Transverse colon (tissue), 4 donors: ENCODE measurements around the gene NIPSNAP3A. TPM values are rescaled to one million over a fixed set of nuclear protein-coding genes. Genes with fewer than 3 reads are reported as not detected.

Experiments
- DNase-seq: peaks from one replicate; pipeline ENCODE4 v3.0.0-alpha.2; 2019
- H3K27ac ChIP-seq, 4 donors: fragments of 200-600 bp; sonication (generic); 2 replicates each; pipeline ENCODE4 v1.5.1; 2016 to 2018; ENCODE audit warnings: inconsistent platforms in 4 of 4
- H3K27me3 ChIP-seq: fragments of 200-600 bp; sonication (generic); 2 replicates; pipeline ENCODE4 v1.5.1; 2017; ENCODE audit warnings: inconsistent platforms
- H3K36me3 ChIP-seq, 4 donors: fragments of 200-600 bp; sonication (generic); 2 replicates each; pipeline ENCODE4 v1.5.1; 2017 to 2019; ENCODE audit warnings: inconsistent platforms in 4 of 4
- H3K4me1 ChIP-seq, 4 donors: fragments of 200-600 bp; sonication (generic); 2 replicates each; pipeline ENCODE4 v1.5.1; 2017 to 2020; ENCODE audit warnings: inconsistent platforms in 4 of 4
- H3K4me3 ChIP-seq, 4 donors: fragments of 200-600 bp; sonication (generic); 1 replicate in 1 of 4; 2 replicates in 3 of 4; pipeline versions ENCODE4 v1.5.1 to v1.6.1; 2017 to 2019; ENCODE audit warnings: inconsistent platforms in 4 of 4
- H3K9me3 ChIP-seq, 2 donors: fragments of 200-600 bp; sonication (generic); 2 replicates each; pipeline ENCODE4 v1.5.1; 2017 to 2019; ENCODE audit warnings: inconsistent platforms in 2 of 2
- CTCF ChIP-seq, 5 experiments: fragments of 200-600 bp in 3 of 5; fragments of 450-650 bp in 2 of 5; sonication (generic) in 3 of 5; IDR thresholded peaks; 1 replicate in 2 of 5; 2 replicates in 3 of 5; pipeline ENCODE4 v1.5.1; 2016 to 2017; ENCODE audit warnings: antibody characterized with exemption in 5 of 5, inconsistent platforms in 3 of 5, mild to moderate bottlenecking in 2 of 5, moderate library complexity in 1 of 5
- EP300 ChIP-seq: sonication (generic); formaldehyde crosslinking; IDR thresholded peaks from one replicate; pipeline ENCODE4 v1.6.1; 2017; ENCODE audit warnings: antibody characterized with exemption, low read depth
- POLR2A ChIP-seq: fragments of 450-650 bp; IDR thresholded peaks from one replicate; pipeline ENCODE4 v1.6.1; 2016; ENCODE audit warnings: antibody characterized with exemption, mild to moderate bottlenecking, moderate library complexity
- POLR2AphosphoS5 ChIP-seq, 3 donors: sonication (generic); formaldehyde crosslinking; IDR thresholded peaks; one replicate each; pipeline ENCODE4 v1.6.1; 2016; ENCODE audit warnings: antibody characterized with exemption in 3 of 3
- WGBS, 2 donors: methylation state at CpG; one replicate each; pipeline ENCODE4 v1.1.5; 2018; ENCODE audit warnings: low coverage in 1 of 2; 5-methylcytosine and 5-hydroxymethylcytosine counted together
- in situ Hi-C, 4 donors: fragments of 200-750 bp; cut with MboI; loops; one replicate each; pipeline versions ENCODE4 v1.15.0 to v1.15.1; 2017; ENCODE audit warnings: low sequenced_read_pairs in 3 of 4, low pct_ligation_motif_present in 1 of 4, low pct_unique_long_range_greater_than_20kb in 1 of 4
- intact Hi-C: fragments of 100-400 bp; cut with DNase I; formaldehyde crosslinking; loops from one replicate; pipeline ENCODE4 v1.15.1; 2023; ENCODE audit warnings: low total_unique reads
- total RNA-seq, 4 donors: library from RNA; depleted of rRNA; stranded (reverse); fragments of >200 nt; gene quantifications; one replicate each; pipeline ENCODE4 v1.1.0, GENCODE V29; 2016

Gene NIPSNAP3A
- total RNA-seq, 4 donors from 2014 or later: 2.6 to 56.3 (median 22.5) TPM

GRCh38 chr9:104794070-104794469, 46.6 kb downstream of the NIPSNAP3A start:
- in situ Hi-C loops (loop anchor here in 1 of 4 donors (25.0 kb wide), 1 partner anchor 618 kb away; no protein-coding TSS in a partner anchor), intact Hi-C loops (no loop called here)
- Histone ChIP-seq H3K9me3 (no peaks in the 10 kb centered on the region), H3K27ac (no peak overlapping the region), H3K4me1 (no peaks in the 10 kb centered on the region), H3K27me3 (no peaks in the 10 kb centered on the region), H3K36me3 (peaks cover 0 to 91% (median 42%) of the 10 kb centered on the region in 4 donors), H3K4me3 (no peak overlapping the region)
- no peak for DNase-seq
- WGBS, 2 donors: 93 to 96% methylated on average over 2 of the region's 2 CpGs
- TF ChIP-seq POLR2A (no peak), POLR2AphosphoS5 (IDR thresholded peaks at IDR 0.05) (no peak), CTCF (IDR thresholded peaks at IDR 0.05) (no peak), EP300 (no peak)

GRCh38 chr9:104795082-104795481, 47.6 kb downstream of the NIPSNAP3A start:
- intact Hi-C loops (no loop called here), in situ Hi-C loops (loop anchor here in 1 of 4 donors (25.0 kb wide), 1 partner anchor 617 kb away; no protein-coding TSS in a partner anchor)
- TF ChIP-seq EP300: no peak
- TF ChIP-seq CTCF (IDR thresholded peaks at IDR 0.05): no peak
- TF ChIP-seq POLR2AphosphoS5 (IDR thresholded peaks at IDR 0.05): no peak
- TF ChIP-seq POLR2A: no peak
- Histone ChIP-seq H3K27ac (no peak overlapping the region), H3K4me1 (no peaks in the 10 kb centered on the region), H3K27me3 (no peaks in the 10 kb centered on the region), H3K4me3 (no peak overlapping the region), H3K9me3 (no peaks in the 10 kb centered on the region), H3K36me3 (peaks cover 0 to 88% (median 40%) of the 10 kb centered on the region in 4 donors)
- WGBS, 2 donors: 87% methylated on average over 1 of the region's 1 CpG; no CpG with 5 or more reads in 1 of the 2 donors
- no peak for DNase-seq

- no peak for TF ChIP-seq EP300
- no peak for TF ChIP-seq POLR2AphosphoS5 (IDR thresholded peaks at IDR 0.05)
- no peak for TF ChIP-seq POLR2A
- no peak for TF ChIP-seq CTCF (IDR thresholded peaks at IDR 0.05)
- H3K4me1 ChIP-seq: no peaks in the 10 kb centered on the region
- peaks cover 0 to 90% (median 40%) of the 10 kb centered on the region in 4 donors for H3K36me3 ChIP-seq
- WGBS, 2 donors: 96 to 100% methylated on average over 1 to 3 of the region's 3 CpGs
- no peak for DNase-seq
- no peaks in the 10 kb centered on the region for H3K27me3 ChIP-seq
- in situ Hi-C loops (loop anchor here in 1 of 4 donors (25.0 kb wide), 1 partner anchor 616 kb away; no protein-coding TSS in a partner anchor), intact Hi-C loops (no loop called here)
- H3K27ac ChIP-seq: no peak overlapping the region
- H3K9me3 ChIP-seq: no peaks in the 10 kb centered on the region
- H3K4me3 ChIP-seq: no peak overlapping the region
These were observed 48.4 kb downstream of the NIPSNAP3A start for GRCh38 chr9:104795857-104796256.

- peaks cover 0 to 89% (median 39%) of the 10 kb centered on the region in 4 donors for H3K36me3 ChIP-seq
- WGBS, 2 donors: 80 to 94% methylated on average over 5 of the region's 5 CpGs
- intact Hi-C loops: no loop called here
- H3K4me1 ChIP-seq: no peaks in the 10 kb centered on the region
- in situ Hi-C loops: loop anchor here in 1 of 4 donors (25.0 kb wide), 1 partner anchor 614 kb away; no protein-coding TSS in a partner anchor
- no peak overlapping the region for H3K27ac ChIP-seq
- H3K27me3 ChIP-seq: no peaks in the 10 kb centered on the region
- no peak for TF ChIP-seq POLR2A
- no peak for TF ChIP-seq POLR2AphosphoS5 (IDR thresholded peaks at IDR 0.05)
- no peak for TF ChIP-seq EP300
- TF ChIP-seq CTCF (IDR thresholded peaks at IDR 0.05): no peak
- no peak for DNase-seq
- no peak overlapping the region for H3K4me3 ChIP-seq
- no peaks in the 10 kb centered on the region for H3K9me3 ChIP-seq
These were observed 50.9 kb downstream of the NIPSNAP3A start for GRCh38 chr9:104798209-104798995.
